Measurements from ENCODE around the gene CREG2. TPM values are rescaled to one million over a fixed set of nuclear protein-coding genes. Genes with fewer than 3 reads are reported as not detected.
A peak's percentile ranks its signal among the peaks of the same experiment; 100 is the strongest.
"Not testable (repeated sequence)": the region's sequence is repeated elsewhere in the genome, so short reads cannot be mapped to it uniquely, and the experiment has no call there.

Gene CREG2
- total RNA-seq, 1 donor from 2014 or later, result not detected

DNA sequence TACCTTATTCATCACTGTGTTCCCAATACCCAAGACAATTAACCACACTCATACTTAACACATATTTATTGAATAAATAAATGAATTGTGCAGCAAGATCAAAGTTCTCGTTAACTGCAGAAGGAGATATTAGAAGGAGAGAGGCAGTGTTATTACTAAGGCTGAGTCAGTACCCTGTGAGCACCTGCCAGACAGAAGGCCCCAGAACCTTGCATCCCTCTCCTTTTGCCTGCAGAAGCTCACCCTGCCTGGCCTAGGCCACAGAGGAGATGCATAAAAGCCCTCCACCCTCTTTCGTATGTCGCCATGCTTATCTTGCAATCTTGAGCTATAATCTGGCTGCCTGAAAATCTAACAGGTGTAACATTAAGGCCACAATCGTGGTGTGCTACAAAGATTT is 58.3 kb downstream of the CREG2 start:
- ATAC-seq, result no peak
- no peak for DNase-seq (ENCODE audit: low spot score)
- intact Hi-C loops (cut with DNase I), result no loop called here

DNA sequence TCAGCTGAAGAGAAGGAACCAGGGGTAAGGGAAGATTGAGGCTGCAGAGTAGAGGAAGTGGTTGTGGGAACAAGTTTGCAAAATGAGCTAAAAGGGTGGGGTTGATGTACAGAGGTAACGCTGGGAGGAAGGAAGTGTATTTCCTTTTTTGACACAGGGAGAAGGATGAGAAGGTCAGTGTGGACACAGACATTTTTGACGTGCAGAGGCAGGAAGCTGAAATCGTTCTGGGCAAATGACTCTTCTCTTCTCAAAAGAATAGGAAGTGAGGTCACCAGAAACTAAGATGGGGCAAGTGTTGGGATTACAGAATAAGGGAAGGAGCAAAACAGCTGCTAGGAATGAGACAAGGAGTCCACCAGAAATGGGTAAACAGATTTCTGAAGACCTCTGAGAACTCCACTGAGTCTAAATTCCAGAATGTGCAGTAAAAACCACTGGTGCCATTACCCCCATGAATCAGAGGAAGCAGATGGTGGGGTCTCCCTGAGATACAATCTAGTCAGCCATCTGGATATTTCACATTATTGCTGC is 58.8 kb downstream of the CREG2 start:
- DNase-seq (ENCODE audit: low spot score) (no peak), ATAC-seq (peak; percentile 73)
- intact Hi-C loops (cut with DNase I), result no loop called here

- no peak for ATAC-seq
- DNase-seq (ENCODE audit: low spot score), result no peak
- intact Hi-C loops (cut with DNase I), result no loop called here
Observed at GRCh38 chr2:101327863-101328394, 59.4 kb downstream of the CREG2 start.

DNA sequence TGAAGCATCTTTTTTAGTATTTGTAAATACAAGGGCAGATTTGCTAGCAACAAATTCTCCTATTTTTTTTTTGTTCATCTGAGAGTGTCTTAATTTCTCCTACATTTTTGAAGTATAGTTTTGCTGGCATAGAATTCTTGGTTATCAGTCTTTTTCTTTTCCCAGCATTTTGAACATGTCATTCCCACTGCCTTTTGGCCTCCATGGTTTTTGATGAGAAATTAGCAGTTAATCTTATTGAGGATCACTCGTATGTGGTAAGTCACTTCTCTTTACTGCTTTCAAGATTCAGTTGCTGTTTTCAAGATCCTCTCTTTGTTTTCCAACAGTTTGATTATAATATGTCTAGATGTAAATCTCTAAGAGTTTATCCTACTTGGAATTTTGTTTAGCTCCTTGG is 61.9 kb downstream of the CREG2 start:
- ATAC-seq, result no peak
- no peak for DNase-seq (ENCODE audit: low spot score)
- intact Hi-C loops (cut with DNase I), result no loop called here

DNA sequence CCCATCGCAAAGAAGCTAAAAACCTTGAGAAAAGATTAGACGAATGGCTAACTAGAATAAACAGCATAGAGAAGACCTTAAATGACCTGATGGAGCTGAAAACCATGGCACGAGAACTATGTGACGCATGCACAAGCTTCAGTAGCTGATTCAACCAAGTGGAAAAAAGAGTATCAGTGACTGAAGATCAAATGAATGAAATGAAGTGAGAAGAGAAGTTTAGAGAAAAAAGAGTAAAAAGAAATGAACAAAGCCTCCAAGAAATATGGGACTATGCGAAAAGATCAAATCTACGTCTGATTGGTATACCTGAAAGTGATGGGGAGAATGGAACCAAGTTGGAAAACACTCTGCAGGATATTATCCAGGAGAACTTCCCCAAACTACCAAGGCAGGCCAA is 70.7 kb downstream of the CREG2 start:
- ATAC-seq, result not testable (repeated sequence)

GRCh38 chr2:101311696-101312017 is 75.6 kb downstream of the CREG2 start:
- DNase-seq (ENCODE audit: low spot score), result no peak
- no peak for ATAC-seq
- intact Hi-C loops (cut with DNase I), result no loop called here

More for the DNA sequence above, 70.7 kb downstream of the CREG2 start:
- intact Hi-C loops (cut with DNase I); DNase-seq (ENCODE audit: low spot score): not testable (repeated sequence)

- DNase-seq (ENCODE audit: low spot score) (no peak), ATAC-seq (no peak)
- intact Hi-C loops (cut with DNase I), result no loop called here
Observed at GRCh38 chr2:101310834-101311695, 76.2 kb downstream of the CREG2 start.

DNA sequence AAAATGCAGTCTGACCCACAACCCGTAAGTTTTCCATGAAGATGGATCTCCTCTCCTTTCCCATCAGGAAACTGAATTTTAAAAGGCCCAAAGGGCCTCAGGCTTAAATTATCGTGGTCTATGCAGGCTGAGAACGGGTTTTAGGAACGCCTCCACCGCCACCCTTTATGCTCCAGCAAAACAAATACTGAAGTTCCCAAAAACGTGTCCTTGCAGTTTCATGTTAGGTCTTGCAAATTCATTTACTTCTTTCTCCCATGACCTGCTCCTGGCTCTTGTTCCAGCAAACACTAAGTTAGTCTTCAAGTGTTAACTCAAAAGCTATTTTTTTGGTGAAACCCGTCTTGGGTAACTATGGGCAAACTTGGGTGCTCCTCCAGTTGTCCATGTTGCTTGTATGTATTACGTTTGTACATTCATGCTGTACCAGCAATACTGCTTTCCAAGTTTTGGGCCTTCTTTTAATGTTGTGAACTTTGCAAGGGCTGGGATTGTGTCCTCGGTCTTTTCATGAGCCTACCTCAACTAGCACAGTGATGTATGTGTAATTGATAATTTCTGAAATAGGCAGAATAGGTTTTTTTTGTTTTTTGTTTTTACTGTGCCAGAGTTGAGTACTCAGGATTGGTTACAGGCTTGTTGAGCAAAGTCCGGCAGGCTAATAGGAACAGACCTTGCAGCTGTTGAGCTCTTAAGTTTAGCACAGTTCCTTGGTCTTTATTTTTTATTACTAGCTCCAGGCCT is 77.0 kb downstream of the CREG2 start:
- DNase-seq (ENCODE audit: low spot score), result no peak
- ATAC-seq, result no peak
- intact Hi-C loops (cut with DNase I), result no loop called here

GRCh38 chr2:101308432-101309210 is 78.7 kb downstream of the CREG2 start, which contains the start of gene RNF149:
RNF149 (minus strand) TSS chr2:101308701; CDS start chr2:101308588, 113 bp downstream.
- intact Hi-C loops (cut with DNase I), result no loop called here
- ATAC-seq (peak; percentile 98), DNase-seq (ENCODE audit: low spot score) (peak; percentile 97)

GRCh38 chr2:101307950-101308431 is 79.3 kb downstream of the CREG2 start:
- DNase-seq (ENCODE audit: low spot score), result peak; percentile 66

GRCh38 chr2:101307503-101307902 is 79.8 kb downstream of the CREG2 start:
- intact Hi-C loops (cut with DNase I), result no loop called here
- no peak for ATAC-seq
- no peak for DNase-seq (ENCODE audit: low spot score)

More at GRCh38 chr2:101307950-101308431, 79.3 kb downstream of the CREG2 start:
- intact Hi-C loops (cut with DNase I), result no loop called here
- ATAC-seq, result peak; percentile 0

DNA sequence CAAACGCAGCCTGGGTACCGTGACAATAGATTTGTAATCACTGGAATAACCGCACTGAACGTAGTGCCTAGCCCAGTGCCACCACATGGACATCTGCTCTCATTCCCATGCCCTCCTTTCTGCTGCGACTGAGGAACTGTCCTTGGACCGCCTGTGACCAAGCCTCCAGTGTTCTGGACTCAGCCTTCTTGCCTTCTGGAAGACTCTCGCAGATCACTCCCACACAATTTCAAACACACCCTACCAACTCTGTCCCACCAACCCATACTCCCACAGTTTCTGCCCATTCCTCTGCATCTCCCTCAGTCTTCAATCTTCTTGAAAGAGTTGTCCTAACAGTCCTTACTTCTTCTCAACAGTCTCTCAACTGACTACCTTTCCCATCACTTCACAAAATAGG is 80.9 kb downstream of the CREG2 start:
- intact Hi-C loops (cut with DNase I), result no loop called here
- DNase-seq (ENCODE audit: low spot score), result no peak
- no peak for ATAC-seq

- no peak for ATAC-seq
- intact Hi-C loops (cut with DNase I), result no loop called here
- no peak for DNase-seq (ENCODE audit: low spot score)
Observed at GRCh38 chr2:101305492-101306078, 81.7 kb downstream of the CREG2 start.

GRCh38 chr2:101305035-101305434 is 82.3 kb downstream of the CREG2 start:
- no peak for ATAC-seq
- no peak for DNase-seq (ENCODE audit: low spot score)
- intact Hi-C loops (cut with DNase I), result no loop called here

DNA sequence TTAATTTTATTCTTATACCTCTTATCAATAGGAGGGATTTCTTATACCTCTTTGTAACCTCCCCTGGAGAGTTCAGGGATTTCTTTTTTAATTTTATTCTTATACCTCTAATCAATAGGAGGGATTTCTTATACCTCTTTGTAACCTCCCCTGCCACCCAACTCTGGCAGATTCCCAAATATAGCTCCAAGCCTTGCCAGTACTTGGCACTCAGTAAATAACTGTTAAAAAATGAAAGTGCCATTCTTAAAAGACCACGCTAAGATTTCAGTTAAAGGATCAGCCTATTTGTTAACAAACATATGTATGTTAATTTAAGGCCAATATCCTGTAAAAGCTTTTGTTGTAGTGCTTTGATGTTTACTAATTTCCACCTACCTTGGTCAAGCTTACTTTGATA is 83.6 kb downstream of the CREG2 start:
- intact Hi-C loops (cut with DNase I), result no loop called here
- ATAC-seq, result no peak
- DNase-seq (ENCODE audit: low spot score), result no peak

DNA sequence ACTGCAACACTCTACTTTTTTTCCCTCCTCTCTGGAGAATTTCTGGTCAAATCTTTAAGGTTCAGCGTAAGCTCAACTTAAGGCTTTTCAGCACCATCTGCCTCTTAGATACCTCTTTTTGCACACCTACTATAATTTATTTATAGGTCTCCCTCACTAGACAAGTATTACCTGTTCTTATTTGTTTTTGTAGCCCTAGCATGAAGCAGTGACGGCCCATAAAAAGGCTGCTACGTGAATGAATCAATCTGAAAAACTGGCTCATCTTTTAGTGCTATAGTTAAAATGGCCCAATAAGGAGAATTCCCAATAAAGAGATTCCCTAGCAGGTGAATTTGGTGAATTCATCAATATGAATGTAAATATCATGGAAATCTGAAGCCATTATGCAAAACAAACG is 85.3 kb downstream of the CREG2 start:
- DNase-seq (ENCODE audit: low spot score), result no peak
- intact Hi-C loops (cut with DNase I), result no loop called here

DNA sequence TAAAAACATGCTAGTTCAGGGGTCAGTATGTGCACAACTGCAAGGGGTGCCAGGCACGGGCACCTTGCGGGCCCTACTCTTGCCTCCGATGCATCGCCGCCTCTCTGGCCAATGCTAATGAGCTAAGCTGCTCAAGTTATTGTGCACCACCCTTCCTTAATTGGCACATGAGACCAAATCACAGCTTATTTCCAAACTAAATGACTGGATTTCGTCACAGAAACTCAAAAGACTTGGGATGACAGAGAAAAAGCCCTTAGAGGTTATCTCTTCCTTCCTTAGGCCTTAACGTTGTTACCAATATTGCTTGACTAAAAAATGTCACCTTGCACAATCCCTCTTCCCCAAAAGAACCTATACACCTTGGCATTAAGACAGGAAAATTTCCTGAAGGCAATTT is 86.5 kb downstream of the CREG2 start:
- DNase-seq (ENCODE audit: low spot score), result no peak
- ATAC-seq, result no peak
- intact Hi-C loops (cut with DNase I), result no loop called here

More for the DNA sequence above, 85.3 kb downstream of the CREG2 start:
- ATAC-seq, result no peak

GRCh38 chr2:101300164-101300563 is 87.1 kb downstream of the CREG2 start:
- no peak for ATAC-seq
- no peak for DNase-seq (ENCODE audit: low spot score)
- intact Hi-C loops (cut with DNase I), result no loop called here
